K562 treated with DMSO at 1 percent for 24 hours (cell line): ENCODE results near the gene SSTR4. TPM values are rescaled to one million over a fixed set of nuclear protein-coding genes. Genes with fewer than 3 reads are reported as not detected.

ENCODE experiments used
- total RNA-seq: library from RNA; unstranded; fragments of 300-600 nt; gene quantifications from 2 replicates; pipeline ENCODE4 v1.2.3, GENCODE V29; 2022; ENCODE audit warnings: low read depth; ENCODE audit not compliant: insufficient read depth

The SSTR4 gene, protein sequence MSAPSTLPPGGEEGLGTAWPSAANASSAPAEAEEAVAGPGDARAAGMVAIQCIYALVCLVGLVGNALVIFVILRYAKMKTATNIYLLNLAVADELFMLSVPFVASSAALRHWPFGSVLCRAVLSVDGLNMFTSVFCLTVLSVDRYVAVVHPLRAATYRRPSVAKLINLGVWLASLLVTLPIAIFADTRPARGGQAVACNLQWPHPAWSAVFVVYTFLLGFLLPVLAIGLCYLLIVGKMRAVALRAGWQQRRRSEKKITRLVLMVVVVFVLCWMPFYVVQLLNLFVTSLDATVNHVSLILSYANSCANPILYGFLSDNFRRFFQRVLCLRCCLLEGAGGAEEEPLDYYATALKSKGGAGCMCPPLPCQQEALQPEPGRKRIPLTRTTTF
- total RNA-seq = not detected in 2 replicates

DNA sequence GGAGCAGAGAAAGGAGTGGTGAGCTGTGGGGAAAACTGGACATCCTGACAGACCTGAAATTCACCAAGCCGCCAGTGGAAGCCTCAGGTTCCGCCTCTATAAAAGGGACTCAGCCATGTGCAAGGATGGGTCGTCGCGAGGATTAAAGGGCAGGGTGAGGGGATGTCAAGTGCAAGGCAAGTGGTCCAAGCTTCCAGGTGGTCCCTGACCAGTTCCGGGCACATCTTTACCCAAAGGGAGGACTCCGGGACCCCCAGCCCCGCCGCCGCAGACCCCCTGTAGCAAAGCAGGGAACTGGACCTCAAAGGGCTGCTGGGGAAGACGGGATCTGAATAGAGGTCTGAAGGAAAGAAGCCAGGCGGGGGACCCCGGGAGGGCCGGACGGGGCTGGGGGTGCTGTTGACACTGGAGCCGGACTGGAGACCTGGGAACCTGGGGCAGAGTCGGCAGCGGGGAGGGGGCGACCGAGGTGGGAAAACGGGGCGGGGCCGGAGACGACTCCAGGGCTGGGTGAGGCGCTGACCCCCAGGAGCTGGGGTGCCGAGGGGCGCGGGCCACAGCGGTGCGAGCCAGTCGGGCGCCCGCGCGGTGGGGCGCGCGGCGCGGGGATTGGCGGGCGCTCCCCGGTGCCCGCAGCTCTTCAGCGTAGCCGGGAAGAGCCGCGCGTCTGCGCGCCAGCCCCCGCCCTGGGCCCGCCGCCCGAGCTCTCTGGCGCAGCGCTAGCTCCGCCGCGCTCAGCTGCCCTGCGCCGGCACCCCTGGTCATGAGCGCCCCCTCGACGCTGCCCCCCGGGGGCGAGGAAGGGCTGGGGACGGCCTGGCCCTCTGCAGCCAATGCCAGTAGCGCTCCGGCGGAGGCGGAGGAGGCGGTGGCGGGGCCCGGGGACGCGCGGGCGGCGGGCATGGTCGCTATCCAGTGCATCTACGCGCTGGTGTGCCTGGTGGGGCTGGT, at the start of gene SSTR4:
SSTR4 (plus strand) TSS at position 592 of the 951 bp plus-strand sequence; CDS start at position 764, 172 bp downstream.

DNA sequence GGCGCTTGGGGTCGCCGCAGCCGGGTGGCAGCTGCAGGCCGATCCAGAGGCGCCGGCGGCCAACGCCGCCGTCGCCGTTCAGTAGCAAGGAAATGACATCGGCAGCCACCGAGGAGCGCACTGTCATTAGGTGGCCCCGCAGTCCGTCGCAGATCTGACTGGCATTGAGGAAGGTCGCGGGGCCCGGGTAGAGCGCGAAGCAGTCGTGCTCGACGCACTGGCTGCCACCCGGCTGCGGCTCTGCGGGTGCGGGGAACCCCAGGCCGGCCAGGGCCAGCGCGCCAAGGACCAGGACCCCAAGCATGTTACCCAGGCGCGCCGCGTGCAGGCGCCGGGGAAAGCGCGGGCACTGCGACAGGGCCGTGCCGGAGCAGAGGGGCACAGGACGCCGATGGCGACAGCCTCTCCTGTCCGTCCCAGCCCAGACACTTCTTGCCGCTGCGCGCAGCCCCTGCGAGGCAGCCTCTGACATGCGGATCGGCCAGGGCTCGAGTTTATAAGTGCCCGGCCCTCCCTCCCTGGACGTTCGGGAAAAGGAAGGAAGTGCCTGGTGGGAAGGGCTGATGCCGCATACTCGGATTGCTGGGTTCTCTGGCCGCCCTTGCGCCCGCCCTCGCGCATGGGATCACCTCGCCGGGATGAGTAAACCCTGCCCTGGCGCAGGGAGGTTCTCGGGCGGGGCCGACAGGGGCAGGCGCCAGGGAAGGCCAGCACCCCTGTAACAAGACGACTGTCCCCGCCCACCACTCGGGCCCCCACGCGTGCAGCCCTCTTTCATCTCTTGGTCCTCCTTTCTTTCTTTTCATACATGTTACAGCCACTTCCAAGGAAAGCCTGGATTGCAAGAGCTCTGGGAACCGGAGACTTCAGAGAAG, 14.3 kb downstream of the SSTR4 start, which contains the start of gene THBD:
THBD (minus strand) TSS at position 472 of the 875 bp plus-strand sequence; CDS start at position 304, 168 bp downstream.

DNA sequence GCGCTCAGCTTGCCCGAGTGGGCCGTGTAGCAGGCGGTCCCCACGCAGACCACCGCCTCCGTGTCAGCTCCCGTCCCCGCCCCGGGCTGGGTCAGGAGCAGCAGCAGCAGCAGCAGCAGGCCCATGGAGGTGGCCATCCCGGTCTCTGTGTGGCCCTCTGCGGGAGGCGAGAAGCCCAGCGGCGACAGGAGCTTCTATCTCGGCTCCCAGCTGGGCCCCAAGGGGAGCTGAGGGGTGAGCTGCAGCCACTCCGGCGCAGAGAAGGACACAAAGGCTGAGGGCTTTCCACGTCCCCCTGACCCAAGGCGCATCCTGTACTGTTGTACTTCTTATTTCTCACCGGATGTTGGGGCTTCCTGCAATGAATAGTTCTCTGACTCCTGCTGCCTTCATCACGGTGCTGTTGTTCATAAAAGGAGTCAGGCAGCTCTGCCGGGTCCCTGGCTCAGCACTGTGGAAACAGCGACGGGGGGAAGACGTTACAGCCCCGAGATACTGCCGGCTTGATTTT, 51.0 kb downstream of the SSTR4 start, which contains the start of gene CD93:
CD93 (minus strand) TSS at position 269 of the 511 bp plus-strand sequence; CDS start at position 137, 132 bp downstream.

Other genes with a start within 250 kb of the SSTR4 start
- 0.38 and 1.1 TPM in 2 replicates for gene THBD, start 14.4 kb downstream of the SSTR4 start, total RNA-seq
- 0.05 TPM in 1 of 2 replicates, not detected in the other for gene CD93, start 51.0 kb downstream of the SSTR4 start, total RNA-seq